ENCODE data around the gene SCN5A.

DNA sequence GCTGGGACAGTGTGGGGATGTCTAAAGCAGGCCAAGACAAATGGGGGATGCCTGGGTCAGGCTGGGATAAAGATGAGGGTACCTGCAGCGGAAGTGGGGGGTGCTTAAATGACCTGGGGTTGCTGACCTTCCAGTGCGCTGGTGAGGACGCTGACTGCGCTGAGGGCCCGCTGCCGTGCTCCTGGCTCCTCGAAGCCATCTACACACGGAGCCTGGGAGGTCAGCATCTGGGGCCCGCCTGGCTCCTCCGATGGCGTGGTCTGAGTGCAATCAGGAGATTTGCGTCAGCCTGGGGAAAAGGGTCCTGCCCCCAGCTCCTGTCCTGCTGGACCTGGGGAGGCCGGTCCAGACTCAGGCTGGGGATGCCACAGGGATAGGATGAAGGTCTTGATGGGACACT, 50.7 kb downstream of the SCN5A start:
- TF ChIP-seq CTCF (IDR thresholded peaks at IDR 0.05; ENCODE audit: low read depth, low read length) = no peak
- TF ChIP-seq MYC (IDR thresholded peaks at IDR 0.05; ENCODE audit: low read depth, low read length) = no peak
- TF ChIP-seq POLR2A (IDR thresholded peaks at IDR 0.05; ENCODE audit: extremely low read depth, insufficient read length) = no peak
